Cardiac fibroblast (primary cell): Measurements from ENCODE around the gene DBNDD2.
A peak's percentile ranks its signal among the peaks of the same experiment; 100 is the strongest.

Experiments
- DNase-seq, 2 donors: peaks; one replicate each; pipeline versions ENCODE4 v3.0.0 to v3.0.0-alpha.2; 2010; ENCODE audit warnings: low read depth in 2 of 2
- H3K4me3 ChIP-seq, 2 donors: replicated peaks in 1 of 2; 1 replicate in 1 of 2; 2 replicates in 1 of 2; pipeline ENCODE4 v1.5.1; 2011; ENCODE audit warnings: low read depth in 2 of 2, low read length in 2 of 2, mild to moderate bottlenecking in 2 of 2, moderate library complexity in 1 of 2
- TF ChIP-seq, protein P1 (sequence below): IDR thresholded peaks from one replicate; pipeline ENCODE4 v1.5.1; 2011; ENCODE audit warnings: low read depth, mild to moderate bottlenecking, low read length, inconsistent platforms

Gene DBNDD2

GRCh38 chr20:45444050-45444449 is 36.0 kb downstream of the DBNDD2 start:
- no peak for DNase-seq
- TF ChIP-seq, protein P1, sequence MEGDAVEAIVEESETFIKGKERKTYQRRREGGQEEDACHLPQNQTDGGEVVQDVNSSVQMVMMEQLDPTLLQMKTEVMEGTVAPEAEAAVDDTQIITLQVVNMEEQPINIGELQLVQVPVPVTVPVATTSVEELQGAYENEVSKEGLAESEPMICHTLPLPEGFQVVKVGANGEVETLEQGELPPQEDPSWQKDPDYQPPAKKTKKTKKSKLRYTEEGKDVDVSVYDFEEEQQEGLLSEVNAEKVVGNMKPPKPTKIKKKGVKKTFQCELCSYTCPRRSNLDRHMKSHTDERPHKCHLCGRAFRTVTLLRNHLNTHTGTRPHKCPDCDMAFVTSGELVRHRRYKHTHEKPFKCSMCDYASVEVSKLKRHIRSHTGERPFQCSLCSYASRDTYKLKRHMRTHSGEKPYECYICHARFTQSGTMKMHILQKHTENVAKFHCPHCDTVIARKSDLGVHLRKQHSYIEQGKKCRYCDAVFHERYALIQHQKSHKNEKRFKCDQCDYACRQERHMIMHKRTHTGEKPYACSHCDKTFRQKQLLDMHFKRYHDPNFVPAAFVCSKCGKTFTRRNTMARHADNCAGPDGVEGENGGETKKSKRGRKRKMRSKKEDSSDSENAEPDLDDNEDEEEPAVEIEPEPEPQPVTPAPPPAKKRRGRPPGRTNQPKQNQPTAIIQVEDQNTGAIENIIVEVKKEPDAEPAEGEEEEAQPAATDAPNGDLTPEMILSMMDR: no peak

GRCh38 chr20:45445805-45446562 is 37.9 kb downstream of the DBNDD2 start:
- DNase-seq: peak; percentile 14 to 28
- H3K4me3 ChIP-seq: no peak overlapping the region
- TF ChIP-seq, protein P1: peak; percentile 69

More at GRCh38 chr20:45444050-45444449, 36.0 kb downstream of the DBNDD2 start:
- no peak overlapping the region for H3K4me3 ChIP-seq

GRCh38 chr20:45448270-45448669 is 40.2 kb downstream of the DBNDD2 start:
- TF ChIP-seq, protein P1: no peak
- H3K4me3 ChIP-seq: no peak overlapping the region
- no peak for DNase-seq

DNA sequence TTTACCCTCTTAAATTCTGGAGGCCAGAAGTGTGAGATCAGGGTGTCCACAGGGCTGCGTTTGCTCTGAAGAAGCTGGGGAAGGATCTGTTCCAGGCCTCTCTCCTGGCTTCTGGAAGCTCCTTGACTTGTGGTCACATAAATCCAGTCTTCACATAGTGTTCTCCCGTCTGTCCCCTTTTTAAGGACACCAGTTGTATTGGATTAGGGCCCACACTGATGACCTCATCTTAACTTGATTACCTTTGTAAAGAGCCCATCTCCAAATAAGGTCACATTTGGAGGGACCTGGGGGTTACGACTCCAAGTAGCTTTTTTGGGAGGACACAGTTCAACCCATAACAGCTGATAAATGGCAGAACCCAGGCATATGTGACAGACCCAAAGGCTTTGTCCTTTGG is 41.4 kb downstream of the DBNDD2 start:
- TF ChIP-seq, protein P1: no peak
- DNase-seq: no peak
- no peak overlapping the region for H3K4me3 ChIP-seq

GRCh38 chr20:45450097-45450818 is 42.2 kb downstream of the DBNDD2 start:
- TF ChIP-seq, protein P1: peak; percentile 55
- no peak overlapping the region for H3K4me3 ChIP-seq
- DNase-seq: peak; percentile 70 to 73

- DNase-seq: no peak
- TF ChIP-seq, protein P1: no peak
- H3K4me3 ChIP-seq: no peak overlapping the region
Observed at GRCh38 chr20:45452238-45452637, 44.1 kb downstream of the DBNDD2 start.
